Colon (tissue), 2 donors: ENCODE data around the gene ZNF397.

Experiments
- FAIRE-seq: peaks from 2 replicates; lab custom pipeline; 2012; peaks lifted over from hg19 to GRCh38; lab: Jason Lieb, UNC
- donor health status: control.
- donor health status: control.

ZNF397 gene

GRCh38 chr18:35246831-35247230 is 6.0 kb downstream of the ZNF397 start:
- no peak for FAIRE-seq

- no peak for FAIRE-seq
Observed at GRCh38 chr18:35247412-35248249, 6.8 kb downstream of the ZNF397 start.

GRCh38 chr18:35248429-35248828 is 7.6 kb downstream of the ZNF397 start:
- no peak for FAIRE-seq

- no peak for FAIRE-seq
Observed at GRCh38 chr18:35252466-35252865, 11.6 kb downstream of the ZNF397 start.

- FAIRE-seq = no peak
Observed at GRCh38 chr18:35253655-35254287, 12.9 kb downstream of the ZNF397 start.

GRCh38 chr18:35256947-35257346 is 16.1 kb downstream of the ZNF397 start:
- no peak for FAIRE-seq

GRCh38 chr18:35264409-35264808 is 23.6 kb downstream of the ZNF397 start:
- no peak for FAIRE-seq

- FAIRE-seq = no peak
Observed at GRCh38 chr18:35267161-35267651, 26.4 kb downstream of the ZNF397 start.

GRCh38 chr18:35267809-35268208 is 27.0 kb downstream of the ZNF397 start:
- no peak for FAIRE-seq

- FAIRE-seq = no peak
Observed at GRCh38 chr18:35268821-35269220, 28.0 kb downstream of the ZNF397 start.

- FAIRE-seq = no peak
Observed at GRCh38 chr18:35271656-35272055, 30.8 kb downstream of the ZNF397 start.

GRCh38 chr18:35276267-35276666 is 35.4 kb downstream of the ZNF397 start:
- FAIRE-seq = no peak

- FAIRE-seq = no peak
Observed at GRCh38 chr18:35277633-35278032, 36.8 kb downstream of the ZNF397 start.

- no peak for FAIRE-seq
Observed at GRCh38 chr18:35278085-35278484, 37.3 kb downstream of the ZNF397 start.

GRCh38 chr18:35278969-35279368 is 38.1 kb downstream of the ZNF397 start:
- FAIRE-seq = no peak

- FAIRE-seq = no peak
Observed at GRCh38 chr18:35282353-35282752, 41.5 kb downstream of the ZNF397 start.

- no peak for FAIRE-seq
Observed at GRCh38 chr18:35283923-35284794, 43.3 kb downstream of the ZNF397 start.

- FAIRE-seq = no peak
Observed at GRCh38 chr18:35284841-35285240, 44.0 kb downstream of the ZNF397 start.

GRCh38 chr18:35289293-35289692 is 48.5 kb downstream of the ZNF397 start:
- no peak for FAIRE-seq

GRCh38 chr18:35289727-35290093 is 48.9 kb downstream of the ZNF397 start:
- FAIRE-seq = no peak

- no peak for FAIRE-seq
Observed at GRCh38 chr18:35290094-35290735, 49.4 kb downstream of the ZNF397 start, which contains the start of gene ZSCAN30. Gene ZSCAN30, minus strand, starts transcription at chr18:35290229. Its CDS starts 25,877 bp downstream, at chr18:35264352.

- no peak for FAIRE-seq
Observed at GRCh38 chr18:35291166-35291565, 50.3 kb downstream of the ZNF397 start.
